ENCODE measurements around the gene ZDHHC17. TPM values are rescaled to one million over a fixed set of nuclear protein-coding genes. Genes with fewer than 3 reads are reported as not detected.

The ZDHHC17 gene
- total RNA-seq, 1 experiment from 2014 or later: 25.3 TPM

GRCh38 chr12:76860256-76860655 is 96.3 kb downstream of the ZDHHC17 start:
- POLR2A ChIA-PET: interaction anchor here (1.6 kb wide), 1 partner anchor 19 kb away, joined by 4 read pairs; the partner anchor contains the start of gene CSRP2
- no peak for ATAC-seq

GRCh38 chr12:76863005-76863670 is 99.2 kb downstream of the ZDHHC17 start:
- ATAC-seq (no peak), DNase-seq (ENCODE audit: low read depth, low spot score) (no peak)
- no peaks in the 10 kb centered on the region for H3K79me2 ChIP-seq (ENCODE audit: insufficient read depth, low read length)
- TF ChIP-seq SP1 (IDR thresholded peaks at IDR 0.05; ENCODE audit: low read depth): no peak
- no peak for TF ChIP-seq EZH2 (IDR thresholded peaks at IDR 0.05)
- TF ChIP-seq FOSL1 (IDR thresholded peaks at IDR 0.05; ENCODE audit: low read depth): no peak
- TF ChIP-seq SIN3A (IDR thresholded peaks at IDR 0.05; ENCODE audit: low read depth): no peak
- TF ChIP-seq ZNF274 (IDR thresholded peaks at IDR 0.05; ENCODE audit: low read depth, low read length): no peak
- H3K4me2 ChIP-seq (ENCODE audit: low read length): no peak overlapping the region
- no peak overlapping the region for H3K27ac ChIP-seq (ENCODE audit: low read depth, low read length)
- H3K9me3 ChIP-seq (ENCODE audit: control insufficient read depth in 1 of 2, insufficient read depth in 1 of 2, low read depth in 1 of 2, low read length in 2 of 2): no peaks in the 10 kb centered on the region
- ChIA-PET CTCF (no interaction called here), RAD21 (ENCODE audit: low non-redundant PET in 1 of 2, low total read pairs in 2 of 2, uncharacterized antibody in 2 of 2, unreplicated experiment in 2 of 2) (no interaction called here), POLR2A (no interaction called here)
- H3K4me3 ChIP-seq (replicated peaks in 1 of 2; ENCODE audit: low read depth in 1 of 2, low read length in 2 of 2): no peak overlapping the region
- H3K9ac ChIP-seq (ENCODE audit: low read length): no peak overlapping the region
- intact Hi-C loops (cut with micrococcal nuclease): no loop called here
- no peaks in the 10 kb centered on the region for H3K27me3 ChIP-seq (ENCODE audit: insufficient read depth, low read length)
- no TSS peak for BruUV-seq (replicated peaks)
- no peaks in the 10 kb centered on the region for H3K4me1 ChIP-seq (ENCODE audit: control insufficient read depth in 1 of 2, insufficient read depth in 2 of 2, low read length in 2 of 2)
- no peaks in the 10 kb centered on the region for H4K20me1 ChIP-seq (ENCODE audit: insufficient read depth)
- H2AFZ ChIP-seq (ENCODE audit: low read depth, low read length, poor library complexity, severe bottlenecking): no peak overlapping the region
- H3K36me3 ChIP-seq (ENCODE audit: control insufficient read depth in 1 of 2, insufficient read depth in 2 of 2, low read length in 2 of 2): 0 out of 4 replicates have a peak, but pooled peaks cover 0 to 2% of the 10 kb centered on the region in 2 experiments
- no peaks in the 10 kb centered on the region for H3K9me2 ChIP-seq (ENCODE audit: insufficient read depth)

More at GRCh38 chr12:76860256-76860655, 96.3 kb downstream of the ZDHHC17 start:
- intact Hi-C loops (cut with micrococcal nuclease): no loop called here
- Histone ChIP-seq H3K27ac (ENCODE audit: low read depth, low read length) (no peak overlapping the region), H3K9me3 (ENCODE audit: control insufficient read depth in 1 of 2, insufficient read depth in 1 of 2, low read depth in 1 of 2, low read length in 2 of 2) (peaks cover 0 to 3% of the 10 kb centered on the region in 2 experiments; a peak in 1 of 4 replicates), H3K9me2 (ENCODE audit: insufficient read depth) (no peaks in the 10 kb centered on the region), H3K79me2 (ENCODE audit: insufficient read depth, low read length) (no peaks in the 10 kb centered on the region), H4K20me1 (ENCODE audit: insufficient read depth) (no peaks in the 10 kb centered on the region), H3K27me3 (ENCODE audit: insufficient read depth, low read length) (no peaks in the 10 kb centered on the region), H3K4me2 (ENCODE audit: low read length) (no peak overlapping the region), H3K4me1 (ENCODE audit: control insufficient read depth in 1 of 2, insufficient read depth in 2 of 2, low read length in 2 of 2) (no peaks in the 10 kb centered on the region), H3K9ac (ENCODE audit: low read length) (no peak overlapping the region), H2AFZ (ENCODE audit: low read depth, low read length, poor library complexity, severe bottlenecking) (no peak overlapping the region), H3K4me3 (replicated peaks in 1 of 2; ENCODE audit: low read depth in 1 of 2, low read length in 2 of 2) (no peak overlapping the region), H3K36me3 (ENCODE audit: control insufficient read depth in 1 of 2, insufficient read depth in 2 of 2, low read length in 2 of 2) (peaks cover 2 to 15% of the 10 kb centered on the region in 2 experiments; a peak in 2 of 4 replicates)
- no TSS peak for BruUV-seq (replicated peaks)
- ChIA-PET RAD21 (ENCODE audit: low non-redundant PET in 1 of 2, low total read pairs in 2 of 2, uncharacterized antibody in 2 of 2, unreplicated experiment in 2 of 2) (no interaction called here), CTCF (no interaction called here)
- no peak for DNase-seq (ENCODE audit: low read depth, low spot score)
- no peak for TF ChIP-seq SIN3A (IDR thresholded peaks at IDR 0.05; ENCODE audit: low read depth)
- TF ChIP-seq MAX (IDR thresholded peaks at IDR 0.05): no peak
- no peak for TF ChIP-seq CBX3 (IDR thresholded peaks at IDR 0.05; ENCODE audit: low read depth)
- TF ChIP-seq, protein P1, sequence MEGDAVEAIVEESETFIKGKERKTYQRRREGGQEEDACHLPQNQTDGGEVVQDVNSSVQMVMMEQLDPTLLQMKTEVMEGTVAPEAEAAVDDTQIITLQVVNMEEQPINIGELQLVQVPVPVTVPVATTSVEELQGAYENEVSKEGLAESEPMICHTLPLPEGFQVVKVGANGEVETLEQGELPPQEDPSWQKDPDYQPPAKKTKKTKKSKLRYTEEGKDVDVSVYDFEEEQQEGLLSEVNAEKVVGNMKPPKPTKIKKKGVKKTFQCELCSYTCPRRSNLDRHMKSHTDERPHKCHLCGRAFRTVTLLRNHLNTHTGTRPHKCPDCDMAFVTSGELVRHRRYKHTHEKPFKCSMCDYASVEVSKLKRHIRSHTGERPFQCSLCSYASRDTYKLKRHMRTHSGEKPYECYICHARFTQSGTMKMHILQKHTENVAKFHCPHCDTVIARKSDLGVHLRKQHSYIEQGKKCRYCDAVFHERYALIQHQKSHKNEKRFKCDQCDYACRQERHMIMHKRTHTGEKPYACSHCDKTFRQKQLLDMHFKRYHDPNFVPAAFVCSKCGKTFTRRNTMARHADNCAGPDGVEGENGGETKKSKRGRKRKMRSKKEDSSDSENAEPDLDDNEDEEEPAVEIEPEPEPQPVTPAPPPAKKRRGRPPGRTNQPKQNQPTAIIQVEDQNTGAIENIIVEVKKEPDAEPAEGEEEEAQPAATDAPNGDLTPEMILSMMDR (IDR thresholded peaks at IDR 0.05 in 2 of 3, conservative IDR thresholded peaks at IDR 0.05 in 1 of 3; ENCODE audit: borderline replicate concordance in 1 of 3, insufficient read depth in 1 of 3, low read depth in 2 of 3, low read length in 2 of 3): no peak

Measured in HCT116 (cell line).